Coronary artery (tissue), 2 donors: Measurements from ENCODE around the gene NANOGP8.
"Not testable (repeated sequence)": the region's sequence is repeated elsewhere in the genome, so short reads cannot be mapped to it uniquely, and the experiment has no call there.

Experiments
- DNase-seq: peaks from one replicate; pipeline ENCODE4 v3.0.0-alpha.2; 2017; ENCODE audit warnings: low spot score
- H3K27ac ChIP-seq, 2 donors: fragments of 200-600 bp; sonication (generic); one replicate each; pipeline ENCODE4 v1.5.1; 2016 to 2019
- H3K4me3 ChIP-seq: fragments of 200-600 bp; sonication (generic); 2 replicates; pipeline ENCODE4 v1.5.1; 2016; ENCODE audit warnings: mild to moderate bottlenecking, moderate library complexity
- TF ChIP-seq, protein P1 (sequence below): fragments of 200-600 bp; sonication (generic); IDR thresholded peaks from one replicate; pipeline ENCODE4 v1.5.1; 2019; ENCODE audit warnings: antibody characterized with exemption

The NANOGP8 gene, protein sequence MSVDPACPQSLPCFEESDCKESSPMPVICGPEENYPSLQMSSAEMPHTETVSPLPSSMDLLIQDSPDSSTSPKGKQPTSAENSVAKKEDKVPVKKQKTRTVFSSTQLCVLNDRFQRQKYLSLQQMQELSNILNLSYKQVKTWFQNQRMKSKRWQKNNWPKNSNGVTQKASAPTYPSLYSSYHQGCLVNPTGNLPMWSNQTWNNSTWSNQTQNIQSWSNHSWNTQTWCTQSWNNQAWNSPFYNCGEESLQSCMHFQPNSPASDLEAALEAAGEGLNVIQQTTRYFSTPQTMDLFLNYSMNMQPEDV

DNA sequence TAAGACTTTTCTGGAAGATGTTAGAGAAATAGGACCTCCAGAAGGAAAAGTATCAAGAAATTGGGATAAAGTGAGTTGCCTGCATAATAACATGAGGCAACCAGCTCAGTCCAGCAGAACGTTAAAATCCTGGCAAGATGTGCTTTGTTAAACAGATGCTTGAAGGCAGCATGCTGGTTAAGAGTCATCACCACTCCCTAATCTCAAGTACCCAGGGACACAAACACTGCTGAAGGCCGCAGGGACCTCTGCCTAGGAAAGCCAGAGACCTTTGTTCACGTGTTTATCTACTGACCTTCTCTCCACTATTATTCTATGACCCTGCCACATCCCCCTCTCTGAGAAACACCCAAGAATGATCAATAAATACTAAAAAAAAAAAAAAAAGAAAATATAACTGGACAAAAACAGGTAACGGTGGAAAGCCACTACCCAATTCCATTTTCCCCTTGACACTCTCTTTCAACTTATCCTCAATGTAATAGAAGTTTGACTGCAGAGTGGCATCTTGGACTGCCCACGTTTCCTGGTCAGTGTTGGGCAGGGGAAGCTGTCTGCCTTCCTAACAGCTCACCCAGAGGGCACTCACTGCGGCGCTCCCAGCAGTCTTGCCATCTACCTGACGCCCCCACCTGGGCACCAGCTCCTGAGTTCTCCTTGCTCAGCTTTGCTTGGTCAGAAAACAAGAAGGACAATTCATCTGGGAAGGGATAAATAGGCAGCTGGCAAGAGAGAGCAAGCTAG lies at the start of gene NANOGP8:
TSS of gene NANOGP8 (minus strand) at position 120 of the 744 bp plus-strand sequence. CDS start 185 bp downstream, outside the sequence.
- not testable (repeated sequence) for H3K27ac ChIP-seq, H3K4me3 ChIP-seq, DNase-seq

DNA sequence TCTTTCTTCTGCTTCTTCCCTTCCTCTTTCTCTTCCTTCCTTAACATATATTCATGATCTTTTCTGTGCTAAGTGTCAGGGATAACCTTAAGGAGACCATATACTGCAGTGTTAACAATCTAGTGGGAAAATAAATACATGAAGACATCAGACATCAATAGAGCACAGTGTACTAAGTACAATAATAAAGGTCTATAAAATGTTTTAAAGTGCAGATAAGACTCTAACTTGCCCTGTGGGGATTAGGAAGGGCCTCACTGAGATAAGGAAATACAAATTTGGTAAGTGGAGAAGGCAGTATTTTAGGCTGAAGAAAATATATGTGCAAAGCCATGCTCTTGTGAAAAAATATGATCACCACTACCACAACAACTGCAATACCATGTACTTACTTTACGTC lies 49.2 kb upstream of the NANOGP8 start:
- TF ChIP-seq, protein P1, sequence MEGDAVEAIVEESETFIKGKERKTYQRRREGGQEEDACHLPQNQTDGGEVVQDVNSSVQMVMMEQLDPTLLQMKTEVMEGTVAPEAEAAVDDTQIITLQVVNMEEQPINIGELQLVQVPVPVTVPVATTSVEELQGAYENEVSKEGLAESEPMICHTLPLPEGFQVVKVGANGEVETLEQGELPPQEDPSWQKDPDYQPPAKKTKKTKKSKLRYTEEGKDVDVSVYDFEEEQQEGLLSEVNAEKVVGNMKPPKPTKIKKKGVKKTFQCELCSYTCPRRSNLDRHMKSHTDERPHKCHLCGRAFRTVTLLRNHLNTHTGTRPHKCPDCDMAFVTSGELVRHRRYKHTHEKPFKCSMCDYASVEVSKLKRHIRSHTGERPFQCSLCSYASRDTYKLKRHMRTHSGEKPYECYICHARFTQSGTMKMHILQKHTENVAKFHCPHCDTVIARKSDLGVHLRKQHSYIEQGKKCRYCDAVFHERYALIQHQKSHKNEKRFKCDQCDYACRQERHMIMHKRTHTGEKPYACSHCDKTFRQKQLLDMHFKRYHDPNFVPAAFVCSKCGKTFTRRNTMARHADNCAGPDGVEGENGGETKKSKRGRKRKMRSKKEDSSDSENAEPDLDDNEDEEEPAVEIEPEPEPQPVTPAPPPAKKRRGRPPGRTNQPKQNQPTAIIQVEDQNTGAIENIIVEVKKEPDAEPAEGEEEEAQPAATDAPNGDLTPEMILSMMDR: no peak
- Histone ChIP-seq H3K27ac (no peak overlapping the region), H3K4me3 (no peak overlapping the region)
- no peak for DNase-seq

DNA sequence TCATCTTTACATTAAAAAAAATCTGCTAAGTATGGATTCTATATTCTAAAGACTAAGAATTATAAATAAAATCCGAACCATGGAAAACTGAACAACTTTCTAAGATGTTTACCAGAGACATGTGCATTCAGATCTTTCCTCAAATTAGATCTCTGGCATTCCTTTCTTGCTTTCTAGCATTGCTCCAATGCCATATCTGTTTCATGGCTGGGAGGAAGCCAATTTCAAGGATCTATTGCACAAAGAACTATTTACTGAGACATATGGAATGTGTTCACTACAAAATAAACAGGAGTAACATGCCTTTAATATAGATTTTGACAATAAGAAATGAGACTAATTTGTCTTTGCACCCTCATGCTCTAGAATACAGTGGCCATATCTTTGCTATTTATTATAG lies 45.1 kb upstream of the NANOGP8 start:
- TF ChIP-seq, protein P1: no peak
- DNase-seq: no peak
- Histone ChIP-seq H3K4me3 (no peak overlapping the region), H3K27ac (no peak overlapping the region)

DNA sequence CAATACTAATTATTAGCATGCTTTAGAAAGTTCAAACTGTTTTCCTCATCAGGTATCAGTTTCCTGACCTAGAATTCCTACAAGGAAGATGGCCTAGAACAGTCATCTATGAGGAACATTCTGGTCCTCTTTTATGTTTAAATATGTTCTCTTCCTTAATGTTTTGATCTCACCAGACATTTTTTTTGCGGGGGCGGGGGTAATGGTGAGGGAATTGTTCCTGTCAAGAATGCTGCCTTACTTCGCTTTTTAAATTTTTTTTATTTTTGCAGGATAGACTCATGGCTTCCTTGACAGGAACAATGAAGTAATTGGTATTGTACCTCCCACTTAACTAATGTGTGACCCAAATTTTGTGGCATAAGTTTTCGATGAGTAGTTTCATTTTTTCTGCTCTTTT lies 44.3 kb upstream of the NANOGP8 start:
- no peak overlapping the region for H3K27ac ChIP-seq
- TF ChIP-seq, protein P1: no peak
- no peak for DNase-seq
- no peak overlapping the region for H3K4me3 ChIP-seq

DNA sequence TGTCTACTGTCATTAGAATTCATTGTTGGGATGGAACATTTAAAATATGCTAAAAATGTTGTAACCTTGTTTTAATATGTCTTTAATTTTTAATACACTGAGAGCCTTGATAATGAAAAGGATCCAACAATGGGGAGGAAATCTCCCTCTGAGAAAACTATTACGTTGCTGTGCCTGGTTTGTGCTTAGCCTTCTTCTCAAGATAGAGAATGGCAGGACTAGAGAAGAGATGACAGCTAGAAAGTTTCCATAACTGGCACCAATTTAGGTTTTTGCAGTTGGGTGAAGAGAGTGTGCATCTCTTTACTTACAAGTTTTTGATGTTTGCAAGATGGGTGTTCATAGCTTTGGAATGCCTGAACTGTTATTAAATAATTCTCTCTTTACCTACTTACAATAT lies 42.6 kb upstream of the NANOGP8 start:
- DNase-seq: no peak
- Histone ChIP-seq H3K27ac (no peak overlapping the region), H3K4me3 (no peak overlapping the region)
- TF ChIP-seq, protein P1: no peak

DNA sequence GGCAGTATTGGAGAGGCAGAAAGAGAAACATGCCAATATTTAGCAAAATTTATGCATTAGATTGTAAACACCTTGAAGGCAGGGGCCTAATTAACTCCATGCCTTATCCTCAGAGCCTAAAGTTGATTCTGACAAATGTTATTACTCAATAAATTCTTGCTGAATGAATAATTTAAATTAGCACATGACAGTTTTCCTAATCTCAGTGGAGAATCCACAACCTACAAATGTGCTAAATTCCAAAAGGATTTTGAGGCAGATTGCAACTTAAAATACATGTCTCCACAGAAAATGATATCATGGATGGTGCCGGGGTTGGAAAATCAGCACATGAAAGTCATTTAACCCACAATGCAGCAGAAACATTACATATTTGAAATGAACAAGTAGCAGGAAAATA lies 41.1 kb upstream of the NANOGP8 start:
- DNase-seq: no peak
- Histone ChIP-seq H3K27ac (no peak overlapping the region), H3K4me3 (no peak overlapping the region)
- TF ChIP-seq, protein P1: no peak

DNA sequence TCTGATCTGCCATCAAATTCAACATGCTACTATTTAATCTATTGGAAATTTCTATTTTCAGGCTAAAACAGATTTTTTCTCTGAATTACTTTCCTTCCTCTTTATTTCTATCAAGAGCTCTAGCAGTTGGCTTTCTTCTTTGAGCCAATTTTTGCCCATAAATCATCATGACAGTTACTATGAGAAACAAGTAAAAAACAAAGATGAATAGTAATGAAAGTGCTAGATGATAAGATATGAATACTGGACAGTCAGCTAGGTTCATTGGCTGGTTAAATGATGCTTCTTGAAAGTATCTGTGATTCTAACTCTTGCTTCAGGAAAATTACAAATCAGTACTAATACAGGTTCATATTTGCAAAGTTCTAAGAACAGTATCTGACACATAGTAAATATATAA lies 38.6 kb upstream of the NANOGP8 start:
- DNase-seq: no peak
- H3K4me3 ChIP-seq: no peak overlapping the region
- H3K27ac ChIP-seq: no peak overlapping the region
- TF ChIP-seq, protein P1: no peak
